Measurements from ENCODE around the gene FGFRL1. TPM values are rescaled to one million over a fixed set of nuclear protein-coding genes. Genes with fewer than 3 reads are reported as not detected.

Gene FGFRL1
- total and polyA plus RNA-seq, 2 of the 13 experiments (the other 11 are each of a cell fraction or from before 2014, with no cell fraction given): 19.1 to 30.6 TPM

- TF ChIP-seq TFAP4 (IDR thresholded peaks at IDR 0.05; ENCODE audit: borderline replicate concordance, low read depth): peak; percentile 77; the same call in 1 of the 2 replicates
- 0 out of 2 replicates have a peak, but pooled peaks have one; percentile 42 for TF ChIP-seq ZMYM4 (CRISPR knock-in tag; IDR thresholded peaks at IDR 0.05)
- TF ChIP-seq ZNF138 (CRISPR knock-in tag; IDR thresholded peaks at IDR 0.05; ENCODE audit: low read depth): peak; percentile 65; the same call in 1 of the 2 replicates
- no peak for TF ChIP-seq ATF4 (CRISPR knock-in tag; IDR thresholded peaks at IDR 0.05)
- TF ChIP-seq SMARCC2 (IDR thresholded peaks at IDR 0.05): no peak
- TF ChIP-seq TAF15 (IDR thresholded peaks at IDR 0.05; ENCODE audit: low read depth, low read length, poor library complexity, severe bottlenecking): peak; percentile 50
- peak in 1 of 2 experiments; percentile 44; a peak in 1 of 4 replicates for TF ChIP-seq NR2F1 (CRISPR knock-in tag; IDR thresholded peaks at IDR 0.05)
- no peak for TF ChIP-seq ZBTB38 (CRISPR knock-in tag; IDR thresholded peaks at IDR 0.05)
- no peak for TF ChIP-seq ZNF75D (CRISPR knock-in tag; IDR thresholded peaks at IDR 0.05; ENCODE audit: borderline replicate concordance)
- peak; percentile 70 for TF ChIP-seq ZFY (CRISPR knock-in tag; IDR thresholded peaks at IDR 0.05)
- no peak; the same call in 1 of the 2 replicates for TF ChIP-seq JUN (CRISPR knock-in tag; IDR thresholded peaks at IDR 0.05)
- no peak for TF ChIP-seq ZUFSP (CRISPR knock-in tag; IDR thresholded peaks at IDR 0.05; ENCODE audit: borderline replicate concordance)
- TF ChIP-seq ZNF451 (CRISPR knock-in tag; IDR thresholded peaks at IDR 0.05): no peak
- no peak for TF ChIP-seq JDP2 (CRISPR knock-in tag; IDR thresholded peaks at IDR 0.05; ENCODE audit: borderline replicate concordance)
- TF ChIP-seq ZSCAN12 (CRISPR knock-in tag; IDR thresholded peaks at IDR 0.05): no peak
- TF ChIP-seq RFXANK (CRISPR knock-in tag; IDR thresholded peaks at IDR 0.05): no peak
- TF ChIP-seq MED8 (CRISPR knock-in tag; IDR thresholded peaks at IDR 0.05; ENCODE audit: insufficient replicate concordance): no peak
- TF ChIP-seq PHF5A (CRISPR knock-in tag; IDR thresholded peaks at IDR 0.05; ENCODE audit: low read depth, unreplicated experiment): peak; percentile 50
- peak; percentile 56; the same call in 1 of the 2 replicates for TF ChIP-seq ZSCAN21 (CRISPR knock-in tag; IDR thresholded peaks at IDR 0.05; ENCODE audit: borderline replicate concordance)
- TF ChIP-seq NAIF1 (CRISPR knock-in tag; IDR thresholded peaks at IDR 0.05; ENCODE audit: borderline replicate concordance): no peak
- no peak for TF ChIP-seq TSC22D2 (CRISPR knock-in tag; IDR thresholded peaks at IDR 0.05; ENCODE audit: borderline replicate concordance)
These were observed 18.1 kb upstream of the FGFRL1 start, which contains the start of gene SLC26A1 (continued) for GRCh38 chr4:993111-994029.

Data from HepG2 (cell line).